Testis (tissue), 5 donors: ENCODE results near the gene RHNO1. TPM values are rescaled to one million over a fixed set of nuclear protein-coding genes. Genes with fewer than 3 reads are reported as not detected.

Experiments used
- DNase-seq: peaks from one replicate; pipeline ENCODE4 v3.0.0-alpha.2; 2019
- H3K27ac ChIP-seq, 2 donors: fragments of 200-600 bp; sonication (generic); one replicate each; pipeline ENCODE4 v1.5.1; 2019
- H3K27me3 ChIP-seq: fragments of 200-600 bp; sonication (generic); one replicate; pipeline ENCODE4 v1.5.1; 2019
- H3K36me3 ChIP-seq: fragments of 200-600 bp; sonication (generic); one replicate; pipeline ENCODE4 v1.5.1; 2017; ENCODE audit warnings: low read depth; ENCODE audit errors: missing control alignments
- H3K4me1 ChIP-seq: fragments of 200-600 bp; sonication (generic); one replicate; pipeline ENCODE4 v1.5.1; 2019
- H3K4me3 ChIP-seq, 2 donors: fragments of 200-600 bp; sonication (generic); one replicate each; pipeline ENCODE4 v1.5.1; 2017 to 2019
- H3K9me3 ChIP-seq: fragments of 200-600 bp; sonication (generic); one replicate; pipeline ENCODE4 v1.5.1; 2017
- CTCF ChIP-seq, 3 experiments: fragments of 450-650 bp in 2 of 3; fragments of 200-600 bp in 1 of 3; sonication (generic) in 1 of 3; IDR thresholded peaks; one replicate each; pipeline ENCODE4 v1.5.1; 2016 to 2019; ENCODE audit warnings: antibody characterized with exemption in 3 of 3, mild to moderate bottlenecking in 2 of 3, moderate library complexity in 1 of 3
- POLR2A ChIP-seq: fragments of 450-650 bp; IDR thresholded peaks from one replicate; pipeline ENCODE4 v1.6.1; 2017; ENCODE audit warnings: antibody characterized with exemption, mild to moderate bottlenecking, moderate library complexity
- WGBS, 2 donors: methylation state at CpG; one replicate each; pipeline ENCODE4 v1.1.5; 2018; 5-methylcytosine and 5-hydroxymethylcytosine counted together
- intact Hi-C: fragments of 100-400 bp; cut with DNase I; formaldehyde crosslinking; loops from one replicate; pipeline ENCODE4 v1.15.1; 2023; ENCODE audit warnings: low total_unique reads
- long read RNA-seq, 2 donors: transcript quantifications; one replicate each; lab custom pipeline, GENCODE V29; 2026
- polyA plus RNA-seq: library from polyadenylated mRNA; stranded (reverse); fragments of 350-450 nt; fragmentation: Illumina TruSeq; extraction: RNeasy Lipid Tissue Mini Kit (QIAGEN cat#74804); gene quantifications from one replicate; pipeline ENCODE4 v1.2.3, GENCODE V29; 2014; ENCODE audit warnings: low read depth, low replicate concordance; ENCODE audit not compliant: insufficient read depth
- total RNA-seq, 2 donors: library from RNA; depleted of rRNA; stranded (reverse); fragments of >200 nt; gene quantifications; one replicate each; pipeline ENCODE4 v1.2.3, GENCODE V29; 2016

RHNO1 gene
- total RNA-seq: 10 to 100 TPM; 21.6 to 22.8 TPM
- 26.1 TPM for polyA plus RNA-seq
- long read RNA-seq, donor 1, transcript RHNO1-210 (1 exons, 1,008 nt): major isoform, 13 of 23 reads
- long read RNA-seq, donor 1, transcript RHNO1-204 (3 exons, 1,870 nt): minor isoform, 8 of 23 reads
- long read RNA-seq, donor 1, partial matches to known transcripts: 0 of 23 reads
- long read RNA-seq, donor 1, other reads (novel, unspliced or antisense): 0 of 23 reads
- long read RNA-seq, donor 2, transcript RHNO1-210 (1 exons, 1,008 nt): major isoform, 7 of 14 reads
- long read RNA-seq, donor 2, transcript RHNO1-204 (3 exons, 1,870 nt): minor isoform, 6 of 14 reads
- long read RNA-seq, donor 2, partial matches to known transcripts: 0 of 14 reads
- long read RNA-seq, donor 2, other reads (novel, unspliced or antisense): 0 of 14 reads

- intact Hi-C loops: no loop called here
- 0 to 1% methylated on average over 19 to 55 of the region's 70 CpGs for WGBS, 2 donors
Measured at GRCh38 chr12:2877047-2877952, at the start of gene RHNO1, which contains the start of gene FOXM1. TSS of gene RHNO1 (plus strand) at chr12:2877223. CDS start at chr12:2885367, 8,144 bp downstream. TSS of gene FOXM1 (minus strand) at chr12:2877174. CDS start at chr12:2874478, 2,696 bp downstream.

GRCh38 chr12:2829275-2829674 lies 47.7 kb upstream of the RHNO1 start:
- H3K4me1 ChIP-seq: no peaks in the 10 kb centered on the region
- 92 to 95% methylated on average over 6 of the region's 6 CpGs for WGBS, 2 donors
- no peak for DNase-seq
- no peaks in the 10 kb centered on the region for H3K27me3 ChIP-seq
- no peak overlapping the region for H3K27ac ChIP-seq
- no peak overlapping the region for H3K4me3 ChIP-seq
- TF ChIP-seq POLR2A (no peak), CTCF (IDR thresholded peaks at IDR 0.05) (no peak)
- intact Hi-C loops: no loop called here
- H3K36me3 ChIP-seq: no peaks in the 10 kb centered on the region
- no peaks in the 10 kb centered on the region for H3K9me3 ChIP-seq

More at GRCh38 chr12:2877047-2877952, at the start of gene RHNO1, which contains the start of gene FOXM1:
- H3K36me3 ChIP-seq: no peaks in the 10 kb centered on the region
- H3K27me3 ChIP-seq: no peaks in the 10 kb centered on the region
- no peaks in the 10 kb centered on the region for H3K9me3 ChIP-seq
- peak within 1 kb of the TSS; percentile 87 to 89 for H3K27ac ChIP-seq
- DNase-seq: peak; percentile 96
- H3K4me1 ChIP-seq: peaks cover 11% of the 10 kb centered on the region
- H3K4me3 ChIP-seq: peak within 1 kb of the TSS; percentile 80 to 85
- TF ChIP-seq CTCF (IDR thresholded peaks at IDR 0.05): no peak
- TF ChIP-seq POLR2A: no peak

- peaks cover 9% of the 10 kb centered on the region for H3K4me1 ChIP-seq
- no peaks in the 10 kb centered on the region for H3K36me3 ChIP-seq
- H3K9me3 ChIP-seq: no peaks in the 10 kb centered on the region
- WGBS, 2 donors: 62 to 74% methylated on average over 6 of the region's 6 CpGs
- H3K27ac ChIP-seq: no peak overlapping the region
- no peak for DNase-seq
- no peak for TF ChIP-seq CTCF (IDR thresholded peaks at IDR 0.05)
- TF ChIP-seq POLR2A: no peak
- H3K27me3 ChIP-seq: no peaks in the 10 kb centered on the region
- H3K4me3 ChIP-seq: no peak overlapping the region
- intact Hi-C loops: loop anchor here (10.0 kb wide), 1 partner anchor 102 kb away; no protein-coding TSS in a partner anchor
Measured at GRCh38 chr12:2832550-2833127, 44.4 kb upstream of the RHNO1 start.

GRCh38 chr12:2833327-2833726 lies 43.7 kb upstream of the RHNO1 start:
- no peaks in the 10 kb centered on the region for H3K27me3 ChIP-seq
- 55 to 67% methylated on average over 5 of the region's 5 CpGs for WGBS, 2 donors
- no peak for DNase-seq
- no peak overlapping the region for H3K27ac ChIP-seq
- H3K4me1 ChIP-seq: peaks cover 9% of the 10 kb centered on the region
- no peak for TF ChIP-seq CTCF (IDR thresholded peaks at IDR 0.05)
- TF ChIP-seq POLR2A: no peak
- H3K9me3 ChIP-seq: no peaks in the 10 kb centered on the region
- no peak overlapping the region for H3K4me3 ChIP-seq
- intact Hi-C loops: loop anchor here (10.0 kb wide), 1 partner anchor 101 kb away; no protein-coding TSS in a partner anchor
- no peaks in the 10 kb centered on the region for H3K36me3 ChIP-seq
